WTC11 (cell line): ENCODE measurements around the gene ZSWIM3. TPM values are rescaled to one million over a fixed set of nuclear protein-coding genes. Genes with fewer than 3 reads are reported as not detected.

Experiments used
- ATAC-seq: fragments of 200-7000 bp; cut with Tn5 transposase; 2 replicates; pipeline ENCODE4 v1.10.0; 2021; ENCODE audit warnings: mild to moderate bottlenecking, moderate library complexity
- CTCF ChIA-PET: fragments of 300-600 bp; sonication (Branson Sonifier 250); formaldehyde crosslinking; loops from one replicate; lab custom pipeline; 2021; ENCODE audit warnings: antibody characterized with exemption; lab: Charles Lee
- POLR2A ChIA-PET: fragments of 350-600 bp; sonication (Branson Sonifier 250); formaldehyde crosslinking; loops from one replicate; lab custom pipeline; 2021; ENCODE audit warnings: antibody characterized with exemption; lab: Charles Lee
- DNase-seq: peaks from one replicate; pipeline ENCODE4 v3.0.0; 2021; ENCODE audit warnings: low spot score
- H3K27ac Mint-ChIP-seq: 2 replicates; pipeline ENCODE4 v1.8.0; 2021; ENCODE audit warnings: mixed read lengths
- H3K27me3 Mint-ChIP-seq: 2 replicates; pipeline ENCODE4 v1.8.0; 2021; ENCODE audit warnings: low read depth, mild to moderate bottlenecking, moderate library complexity, mixed read lengths
- H3K36me3 Mint-ChIP-seq: 2 replicates; pipeline ENCODE4 v1.8.0; 2021; ENCODE audit warnings: mixed read lengths
- H3K4me1 Mint-ChIP-seq: 2 replicates; pipeline ENCODE4 v1.8.0; 2022; ENCODE audit warnings: mixed read lengths
- H3K4me3 Mint-ChIP-seq: 2 replicates; pipeline ENCODE4 v1.8.0; 2021; ENCODE audit warnings: mild to moderate bottlenecking, moderate library complexity, mixed read lengths
- H3K9me3 Mint-ChIP-seq: 2 replicates; pipeline ENCODE4 v1.8.0; 2021; ENCODE audit warnings: mixed read lengths
- CREM ChIP-seq: sonication (generic); formaldehyde crosslinking; IDR thresholded peaks from 2 replicates; pipeline ENCODE4 v1.8.1; 2022; ENCODE audit warnings: mild to moderate bottlenecking, missing genetic modification reagents, moderate library complexity
- HMGA2 ChIP-seq: fragments of 250-450 bp; sonication (Bioruptor Pico); IDR thresholded peaks from 2 replicates; pipeline ENCODE4 v1.4.0; 2021; ENCODE audit warnings: mild to moderate bottlenecking, moderate library complexity
- JUN ChIP-seq: sonication (generic); formaldehyde crosslinking; IDR thresholded peaks from 2 replicates; pipeline ENCODE4 v1.8.0; 2023; ENCODE audit warnings: mild to moderate bottlenecking, missing genetic modification reagents
- RELA ChIP-seq: sonication (generic); formaldehyde crosslinking; IDR thresholded peaks from 2 replicates; pipeline ENCODE4 v1.8.1; 2022; ENCODE audit warnings: missing genetic modification reagents, mild to moderate bottlenecking, borderline replicate concordance
- SOX15 ChIP-seq: fragments of 250-450 bp; sonication (Bioruptor Pico); IDR thresholded peaks from 2 replicates; pipeline ENCODE4 v1.9.0; 2021; ENCODE audit warnings: mild to moderate bottlenecking
- ZBTB21 ChIP-seq: sonication (generic); formaldehyde crosslinking; IDR thresholded peaks from 2 replicates; pipeline ENCODE4 v1.8.1; 2023; ENCODE audit warnings: mild to moderate bottlenecking, missing genetic modification reagents, borderline replicate concordance
- total RNA-seq: library from RNA; stranded (reverse); gene quantifications from 3 replicates; pipeline ENCODE4 v1.2.3, GENCODE V29; 2021
- TF ChIP-seq, protein P1 (sequence below): fragments of 250-450 bp; sonication (Bioruptor Pico); IDR thresholded peaks from 2 replicates; pipeline ENCODE4 v1.8.0; 2021; ENCODE audit warnings: mild to moderate bottlenecking
- TF ChIP-seq, protein P2 (sequence below): sonication (generic); formaldehyde crosslinking; IDR thresholded peaks from 2 replicates; pipeline ENCODE4 v1.8.0; 2022; ENCODE audit warnings: mild to moderate bottlenecking, missing genetic modification reagents
- TF ChIP-seq, protein P3 (sequence below): sonication (generic); formaldehyde crosslinking; IDR thresholded peaks from 2 replicates; pipeline ENCODE4 v1.8.0; 2022; ENCODE audit warnings: mild to moderate bottlenecking, missing genetic modification reagents
- TF ChIP-seq, protein P4 (sequence below): sonication (generic); formaldehyde crosslinking; IDR thresholded peaks from 2 replicates; pipeline ENCODE4 v1.8.1; 2023; ENCODE audit warnings: mild to moderate bottlenecking, missing genetic modification reagents, moderate library complexity
- TF ChIP-seq, protein P5 (sequence below): fragments of 250-450 bp; sonication (Bioruptor Pico); IDR thresholded peaks from 2 replicates; pipeline ENCODE4 v1.9.0; 2021; ENCODE audit warnings: mild to moderate bottlenecking, borderline replicate concordance
- TF ChIP-seq, protein P6 (sequence below): sonication (generic); formaldehyde crosslinking; IDR thresholded peaks from 2 replicates; pipeline ENCODE4 v1.8.1; 2023; ENCODE audit warnings: mild to moderate bottlenecking, missing genetic modification reagents
- TF ChIP-seq, protein P7 (sequence below): fragments of 250-450 bp; sonication (Bioruptor Pico); IDR thresholded peaks from 2 replicates; pipeline ENCODE4 v1.9.0; 2021; ENCODE audit warnings: mild to moderate bottlenecking

The ZSWIM3 gene
- total RNA-seq, 1 experiment from 2014 or later = 3.4 TPM

DNA sequence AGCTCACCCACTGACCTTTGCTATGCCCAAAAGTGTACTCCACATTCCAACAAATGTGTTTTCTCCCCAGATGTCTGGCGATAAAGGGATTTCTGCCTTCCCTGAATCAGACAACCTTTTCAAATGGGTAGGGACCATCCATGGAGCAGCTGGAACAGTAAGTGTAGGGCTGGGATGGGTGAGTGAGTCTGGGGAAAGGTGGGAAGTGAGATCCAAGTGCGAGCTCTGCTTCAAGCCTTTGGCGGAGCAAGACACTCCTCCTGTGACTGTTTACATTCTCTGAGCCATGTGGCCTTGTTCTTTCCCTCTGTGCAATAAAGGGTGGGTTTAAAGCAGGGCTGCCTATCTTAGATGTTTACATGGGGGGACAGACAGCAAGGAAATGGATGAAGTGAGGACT, 43.1 kb upstream of the ZSWIM3 start:
- peaks cover 57% of the 10 kb centered on the region for H3K36me3 Mint-ChIP-seq

More for the DNA sequence above, 43.1 kb upstream of the ZSWIM3 start:
- H3K27ac Mint-ChIP-seq = no peak overlapping the region
- ChIA-PET POLR2A (interaction anchor here (0.6 to 1.4 kb wide), 2 partner anchors 55 to 98 kb away, joined by 3 to 6 read pairs; partner anchors contain the start of gene PLTP), CTCF (interaction anchor here (1.8 to 2.6 kb wide), 3 partner anchors 10 to 76 kb away, joined by 4 to 13 read pairs (median 7); partner anchors contain the start of genes CTSA and NEURL2)
- peaks cover 24% of the 10 kb centered on the region for H3K4me1 Mint-ChIP-seq
- TF ChIP-seq JUN (CRISPR knock-in tag) (no peak), SOX15 (CRISPR knock-in tag) (no peak), RELA (no peak), ZBTB21 (no peak), CREM (CRISPR knock-in tag) (no peak), HMGA2 (no peak)
- TF ChIP-seq, protein P1, sequence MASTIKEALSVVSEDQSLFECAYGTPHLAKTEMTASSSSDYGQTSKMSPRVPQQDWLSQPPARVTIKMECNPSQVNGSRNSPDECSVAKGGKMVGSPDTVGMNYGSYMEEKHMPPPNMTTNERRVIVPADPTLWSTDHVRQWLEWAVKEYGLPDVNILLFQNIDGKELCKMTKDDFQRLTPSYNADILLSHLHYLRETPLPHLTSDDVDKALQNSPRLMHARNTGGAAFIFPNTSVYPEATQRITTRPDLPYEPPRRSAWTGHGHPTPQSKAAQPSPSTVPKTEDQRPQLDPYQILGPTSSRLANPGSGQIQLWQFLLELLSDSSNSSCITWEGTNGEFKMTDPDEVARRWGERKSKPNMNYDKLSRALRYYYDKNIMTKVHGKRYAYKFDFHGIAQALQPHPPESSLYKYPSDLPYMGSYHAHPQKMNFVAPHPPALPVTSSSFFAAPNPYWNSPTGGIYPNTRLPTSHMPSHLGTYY = no peak
- TF ChIP-seq, protein P2, sequence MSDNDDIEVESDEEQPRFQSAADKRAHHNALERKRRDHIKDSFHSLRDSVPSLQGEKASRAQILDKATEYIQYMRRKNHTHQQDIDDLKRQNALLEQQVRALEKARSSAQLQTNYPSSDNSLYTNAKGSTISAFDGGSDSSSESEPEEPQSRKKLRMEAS = no peak
- TF ChIP-seq, protein P3, sequence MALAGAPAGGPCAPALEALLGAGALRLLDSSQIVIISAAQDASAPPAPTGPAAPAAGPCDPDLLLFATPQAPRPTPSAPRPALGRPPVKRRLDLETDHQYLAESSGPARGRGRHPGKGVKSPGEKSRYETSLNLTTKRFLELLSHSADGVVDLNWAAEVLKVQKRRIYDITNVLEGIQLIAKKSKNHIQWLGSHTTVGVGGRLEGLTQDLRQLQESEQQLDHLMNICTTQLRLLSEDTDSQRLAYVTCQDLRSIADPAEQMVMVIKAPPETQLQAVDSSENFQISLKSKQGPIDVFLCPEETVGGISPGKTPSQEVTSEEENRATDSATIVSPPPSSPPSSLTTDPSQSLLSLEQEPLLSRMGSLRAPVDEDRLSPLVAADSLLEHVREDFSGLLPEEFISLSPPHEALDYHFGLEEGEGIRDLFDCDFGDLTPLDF (CRISPR knock-in tag) = no peak
- TF ChIP-seq, protein P4, sequence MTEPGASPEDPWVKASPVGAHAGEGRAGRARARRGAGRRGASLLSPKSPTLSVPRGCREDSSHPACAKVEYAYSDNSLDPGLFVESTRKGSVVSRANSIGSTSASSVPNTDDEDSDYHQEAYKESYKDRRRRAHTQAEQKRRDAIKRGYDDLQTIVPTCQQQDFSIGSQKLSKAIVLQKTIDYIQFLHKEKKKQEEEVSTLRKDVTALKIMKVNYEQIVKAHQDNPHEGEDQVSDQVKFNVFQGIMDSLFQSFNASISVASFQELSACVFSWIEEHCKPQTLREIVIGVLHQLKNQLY (CRISPR knock-in tag) = no peak
- TF ChIP-seq, protein P5, sequence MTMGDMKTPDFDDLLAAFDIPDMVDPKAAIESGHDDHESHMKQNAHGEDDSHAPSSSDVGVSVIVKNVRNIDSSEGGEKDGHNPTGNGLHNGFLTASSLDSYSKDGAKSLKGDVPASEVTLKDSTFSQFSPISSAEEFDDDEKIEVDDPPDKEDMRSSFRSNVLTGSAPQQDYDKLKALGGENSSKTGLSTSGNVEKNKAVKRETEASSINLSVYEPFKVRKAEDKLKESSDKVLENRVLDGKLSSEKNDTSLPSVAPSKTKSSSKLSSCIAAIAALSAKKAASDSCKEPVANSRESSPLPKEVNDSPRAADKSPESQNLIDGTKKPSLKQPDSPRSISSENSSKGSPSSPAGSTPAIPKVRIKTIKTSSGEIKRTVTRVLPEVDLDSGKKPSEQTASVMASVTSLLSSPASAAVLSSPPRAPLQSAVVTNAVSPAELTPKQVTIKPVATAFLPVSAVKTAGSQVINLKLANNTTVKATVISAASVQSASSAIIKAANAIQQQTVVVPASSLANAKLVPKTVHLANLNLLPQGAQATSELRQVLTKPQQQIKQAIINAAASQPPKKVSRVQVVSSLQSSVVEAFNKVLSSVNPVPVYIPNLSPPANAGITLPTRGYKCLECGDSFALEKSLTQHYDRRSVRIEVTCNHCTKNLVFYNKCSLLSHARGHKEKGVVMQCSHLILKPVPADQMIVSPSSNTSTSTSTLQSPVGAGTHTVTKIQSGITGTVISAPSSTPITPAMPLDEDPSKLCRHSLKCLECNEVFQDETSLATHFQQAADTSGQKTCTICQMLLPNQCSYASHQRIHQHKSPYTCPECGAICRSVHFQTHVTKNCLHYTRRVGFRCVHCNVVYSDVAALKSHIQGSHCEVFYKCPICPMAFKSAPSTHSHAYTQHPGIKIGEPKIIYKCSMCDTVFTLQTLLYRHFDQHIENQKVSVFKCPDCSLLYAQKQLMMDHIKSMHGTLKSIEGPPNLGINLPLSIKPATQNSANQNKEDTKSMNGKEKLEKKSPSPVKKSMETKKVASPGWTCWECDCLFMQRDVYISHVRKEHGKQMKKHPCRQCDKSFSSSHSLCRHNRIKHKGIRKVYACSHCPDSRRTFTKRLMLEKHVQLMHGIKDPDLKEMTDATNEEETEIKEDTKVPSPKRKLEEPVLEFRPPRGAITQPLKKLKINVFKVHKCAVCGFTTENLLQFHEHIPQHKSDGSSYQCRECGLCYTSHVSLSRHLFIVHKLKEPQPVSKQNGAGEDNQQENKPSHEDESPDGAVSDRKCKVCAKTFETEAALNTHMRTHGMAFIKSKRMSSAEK (CRISPR knock-in tag) = no peak
- TF ChIP-seq, protein P6, sequence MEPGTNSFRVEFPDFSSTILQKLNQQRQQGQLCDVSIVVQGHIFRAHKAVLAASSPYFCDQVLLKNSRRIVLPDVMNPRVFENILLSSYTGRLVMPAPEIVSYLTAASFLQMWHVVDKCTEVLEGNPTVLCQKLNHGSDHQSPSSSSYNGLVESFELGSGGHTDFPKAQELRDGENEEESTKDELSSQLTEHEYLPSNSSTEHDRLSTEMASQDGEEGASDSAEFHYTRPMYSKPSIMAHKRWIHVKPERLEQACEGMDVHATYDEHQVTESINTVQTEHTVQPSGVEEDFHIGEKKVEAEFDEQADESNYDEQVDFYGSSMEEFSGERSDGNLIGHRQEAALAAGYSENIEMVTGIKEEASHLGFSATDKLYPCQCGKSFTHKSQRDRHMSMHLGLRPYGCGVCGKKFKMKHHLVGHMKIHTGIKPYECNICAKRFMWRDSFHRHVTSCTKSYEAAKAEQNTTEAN = no peak
- TF ChIP-seq, protein P7, sequence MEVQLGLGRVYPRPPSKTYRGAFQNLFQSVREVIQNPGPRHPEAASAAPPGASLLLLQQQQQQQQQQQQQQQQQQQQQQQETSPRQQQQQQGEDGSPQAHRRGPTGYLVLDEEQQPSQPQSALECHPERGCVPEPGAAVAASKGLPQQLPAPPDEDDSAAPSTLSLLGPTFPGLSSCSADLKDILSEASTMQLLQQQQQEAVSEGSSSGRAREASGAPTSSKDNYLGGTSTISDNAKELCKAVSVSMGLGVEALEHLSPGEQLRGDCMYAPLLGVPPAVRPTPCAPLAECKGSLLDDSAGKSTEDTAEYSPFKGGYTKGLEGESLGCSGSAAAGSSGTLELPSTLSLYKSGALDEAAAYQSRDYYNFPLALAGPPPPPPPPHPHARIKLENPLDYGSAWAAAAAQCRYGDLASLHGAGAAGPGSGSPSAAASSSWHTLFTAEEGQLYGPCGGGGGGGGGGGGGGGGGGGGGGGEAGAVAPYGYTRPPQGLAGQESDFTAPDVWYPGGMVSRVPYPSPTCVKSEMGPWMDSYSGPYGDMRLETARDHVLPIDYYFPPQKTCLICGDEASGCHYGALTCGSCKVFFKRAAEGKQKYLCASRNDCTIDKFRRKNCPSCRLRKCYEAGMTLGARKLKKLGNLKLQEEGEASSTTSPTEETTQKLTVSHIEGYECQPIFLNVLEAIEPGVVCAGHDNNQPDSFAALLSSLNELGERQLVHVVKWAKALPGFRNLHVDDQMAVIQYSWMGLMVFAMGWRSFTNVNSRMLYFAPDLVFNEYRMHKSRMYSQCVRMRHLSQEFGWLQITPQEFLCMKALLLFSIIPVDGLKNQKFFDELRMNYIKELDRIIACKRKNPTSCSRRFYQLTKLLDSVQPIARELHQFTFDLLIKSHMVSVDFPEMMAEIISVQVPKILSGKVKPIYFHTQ (CRISPR knock-in tag) = no peak
- DNase-seq (no peak), ATAC-seq (no peak)
- H3K4me3 Mint-ChIP-seq = peak overlapping the region; percentile 24; the same call in 1 of the 2 replicates
- H3K9me3 Mint-ChIP-seq = no peaks in the 10 kb centered on the region
- H3K27me3 Mint-ChIP-seq = no peaks in the 10 kb centered on the region
